Ishikawa (cell line): Measurements from ENCODE around the gene CRELD1.
A peak's percentile ranks its signal among the peaks of the same experiment; 100 is the strongest.

Source experiments
- CEBPB ChIP-seq: IDR thresholded peaks from 2 replicates; pipeline ENCODE4 v1.6.1; 2012
- CREB1 ChIP-seq: IDR thresholded peaks from 2 replicates; pipeline ENCODE4 v1.6.1; 2012; ENCODE audit warnings: low read depth
- EGR1 ChIP-seq: IDR thresholded peaks from 2 replicates; pipeline ENCODE4 v1.6.1; 2012
- EP300 ChIP-seq: IDR thresholded peaks from 2 replicates; pipeline ENCODE4 v1.6.1; 2012; ENCODE audit warnings: borderline replicate concordance
- FOXM1 ChIP-seq: IDR thresholded peaks from 2 replicates; pipeline ENCODE4 v1.6.1; 2012; ENCODE audit warnings: low read depth, borderline replicate concordance
- MAX ChIP-seq: IDR thresholded peaks from 2 replicates; pipeline ENCODE4 v1.6.1; 2012
- NFIC ChIP-seq: IDR thresholded peaks from 2 replicates; pipeline ENCODE4 v1.6.1; 2012
- RAD21 ChIP-seq: IDR thresholded peaks from 2 replicates; pipeline ENCODE4 v1.6.1; 2012; ENCODE audit warnings: low read depth
- REST ChIP-seq: IDR thresholded peaks from 2 replicates; pipeline ENCODE4 v1.6.1; 2012; ENCODE audit warnings: low read depth, mild to moderate bottlenecking
- TAF1 ChIP-seq: IDR thresholded peaks from 2 replicates; pipeline ENCODE4 v1.6.1; 2012; ENCODE audit warnings: low read depth, mild to moderate bottlenecking
- TCF12 ChIP-seq: IDR thresholded peaks from 2 replicates; pipeline ENCODE4 v1.6.1; 2012; ENCODE audit warnings: low read depth
- TEAD4 ChIP-seq: IDR thresholded peaks from 2 replicates; pipeline ENCODE4 v1.6.1; 2012
- YY1 ChIP-seq: IDR thresholded peaks from 2 replicates; pipeline ENCODE4 v1.6.1; 2012; ENCODE audit warnings: low read depth
- ZBTB7A ChIP-seq: IDR thresholded peaks from 2 replicates; pipeline ENCODE4 v1.6.1; 2012; ENCODE audit warnings: low read depth
- TF ChIP-seq, protein P1 (sequence below): IDR thresholded peaks from 2 replicates; pipeline ENCODE4 v1.6.1; 2012

CRELD1 gene

GRCh38 chr3:9947025-9947995 is 13.7 kb downstream of the CRELD1 start:
- TF ChIP-seq TAF1 (no peak), EP300 (no peak), NFIC (peak; percentile 37; the same call in 1 of the 2 replicates), MAX (peak; percentile 97), CEBPB (no peak), TCF12 (peak; percentile 49), EGR1 (no peak), ZBTB7A (no peak), FOXM1 (no peak), CREB1 (no peak), RAD21 (peak; percentile 34; the same call in 1 of the 2 replicates), YY1 (peak; percentile 35; the same call in 1 of the 2 replicates), REST (no peak), TEAD4 (no peak)
- TF ChIP-seq, protein P1, sequence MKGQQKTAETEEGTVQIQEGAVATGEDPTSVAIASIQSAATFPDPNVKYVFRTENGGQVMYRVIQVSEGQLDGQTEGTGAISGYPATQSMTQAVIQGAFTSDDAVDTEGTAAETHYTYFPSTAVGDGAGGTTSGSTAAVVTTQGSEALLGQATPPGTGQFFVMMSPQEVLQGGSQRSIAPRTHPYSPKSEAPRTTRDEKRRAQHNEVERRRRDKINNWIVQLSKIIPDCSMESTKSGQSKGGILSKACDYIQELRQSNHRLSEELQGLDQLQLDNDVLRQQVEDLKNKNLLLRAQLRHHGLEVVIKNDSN, result peak; percentile 66

- no peak for TF ChIP-seq MAX
- no peak for TF ChIP-seq RAD21
- no peak for TF ChIP-seq NFIC
- TF ChIP-seq CREB1, result no peak
- no peak for TF ChIP-seq TAF1
- TF ChIP-seq TCF12, result no peak
- TF ChIP-seq EP300, result no peak
- TF ChIP-seq EGR1, result no peak
- TF ChIP-seq FOXM1, result no peak
- TF ChIP-seq, protein P1, result no peak
- no peak for TF ChIP-seq REST
- TF ChIP-seq ZBTB7A, result no peak
These were observed 15.0 kb downstream of the CRELD1 start for GRCh38 chr3:9948586-9948985.

GRCh38 chr3:9949115-9949514 is 15.5 kb downstream of the CRELD1 start:
- no peak for TF ChIP-seq REST
- TF ChIP-seq, protein P1, result no peak
- no peak for TF ChIP-seq CEBPB
- no peak for TF ChIP-seq ZBTB7A
- no peak for TF ChIP-seq RAD21
- no peak for TF ChIP-seq EP300
- TF ChIP-seq NFIC, result no peak
- no peak for TF ChIP-seq TAF1
- TF ChIP-seq YY1, result no peak
- no peak for TF ChIP-seq EGR1
- TF ChIP-seq CREB1, result no peak
- TF ChIP-seq FOXM1, result no peak
